GM19468 (cell line): ENCODE measurements around the gene CREB3L2.
"Not testable (repeated sequence)": the region's sequence is repeated elsewhere in the genome, so short reads cannot be mapped to it uniquely, and the experiment has no call there.

Experiments used
- ATAC-seq: cut with Tn5 transposase; IDR thresholded peaks from one replicate; pipeline ENCODE4 v1.9.1; 2021; ENCODE audit warnings: mild to moderate bottlenecking, moderate library complexity, moderate number of reproducible peaks; ENCODE audit not compliant: unreplicated experiment; ENCODE audit errors: extremely low read depth

CREB3L2 gene

GRCh38 chr7:137916564-137916963 is 85.3 kb downstream of the CREB3L2 start:
- no peak for ATAC-seq

GRCh38 chr7:137915266-137915665 is 86.6 kb downstream of the CREB3L2 start:
- no peak for ATAC-seq

GRCh38 chr7:137913985-137914384 is 87.9 kb downstream of the CREB3L2 start:
- ATAC-seq, result no peak

GRCh38 chr7:137909042-137909441 is 92.8 kb downstream of the CREB3L2 start:
- ATAC-seq, result no peak

- ATAC-seq, result no peak
Observed at GRCh38 chr7:137908106-137908505, 93.8 kb downstream of the CREB3L2 start.

- not testable (repeated sequence) for ATAC-seq
Observed at GRCh38 chr7:137906636-137907035, 95.2 kb downstream of the CREB3L2 start.

GRCh38 chr7:137904833-137905232 is 97.1 kb downstream of the CREB3L2 start:
- no peak for ATAC-seq

- ATAC-seq, result peak; percentile 63
Observed at GRCh38 chr7:137903382-137904169, 98.3 kb downstream of the CREB3L2 start.

GRCh38 chr7:137900137-137900536 is 101.7 kb downstream of the CREB3L2 start:
- no peak for ATAC-seq

- ATAC-seq, result no peak
Observed at GRCh38 chr7:137898839-137899721, 102.8 kb downstream of the CREB3L2 start.

GRCh38 chr7:137895301-137896221 is 106.3 kb downstream of the CREB3L2 start:
- ATAC-seq, result peak; percentile 25

GRCh38 chr7:137893143-137893742 is 108.6 kb downstream of the CREB3L2 start:
- no peak for ATAC-seq

GRCh38 chr7:137891016-137891655 is 110.8 kb downstream of the CREB3L2 start:
- no peak for ATAC-seq

GRCh38 chr7:137890449-137890921 is 111.4 kb downstream of the CREB3L2 start:
- no peak for ATAC-seq

GRCh38 chr7:137888241-137888640 is 113.6 kb downstream of the CREB3L2 start:
- ATAC-seq, result no peak

GRCh38 chr7:137886746-137887145 is 115.1 kb downstream of the CREB3L2 start:
- ATAC-seq, result no peak

GRCh38 chr7:137886281-137886680 is 115.6 kb downstream of the CREB3L2 start:
- ATAC-seq, result no peak

- ATAC-seq, result no peak
Observed at GRCh38 chr7:137885678-137886077, 116.2 kb downstream of the CREB3L2 start.

- ATAC-seq, result no peak
Observed at GRCh38 chr7:137882806-137883205, 119.1 kb downstream of the CREB3L2 start.
